ACC112 (cell line): ENCODE data around the gene PPP1R36.

Source experiments
- H2AFZ ChIP-seq: fragments of 200-600 bp; sonication (generic); one replicate; pipeline ENCODE4 v1.6.0; 2017; ENCODE audit warnings: antibody characterized with exemption, low read length; ENCODE audit not compliant: unreplicated experiment
- H3K27ac ChIP-seq: fragments of 200-600 bp; sonication (generic); 2 replicates; pipeline ENCODE4 v1.5.1; 2014; ENCODE audit warnings: low read depth, mild to moderate bottlenecking, antibody characterized with exemption, low read length, moderate library complexity
- H3K27me3 ChIP-seq: fragments of 200-600 bp; sonication (generic); 2 replicates; pipeline ENCODE4 v1.6.1; 2014; ENCODE audit warnings: mild to moderate bottlenecking, antibody characterized with exemption, low read length, moderate library complexity, mixed read lengths; ENCODE audit not compliant: insufficient read depth
- H3K36me3 ChIP-seq: fragments of 200-600 bp; sonication (generic); 2 replicates; pipeline ENCODE4 v1.6.1; 2016; ENCODE audit warnings: mild to moderate bottlenecking, antibody characterized with exemption, low read length, moderate library complexity, mixed read lengths; ENCODE audit not compliant: insufficient read depth
- H3K4me1 ChIP-seq: fragments of 200-600 bp; sonication (generic); one replicate; pipeline ENCODE4 v1.6.1; 2016; ENCODE audit warnings: low read length, mixed read lengths; ENCODE audit not compliant: insufficient read depth, unreplicated experiment, control insufficient read depth
- H3K4me3 ChIP-seq: fragments of 200-600 bp; sonication (generic); 2 replicates; pipeline ENCODE4 v1.5.1; 2014; ENCODE audit warnings: mild to moderate bottlenecking, low read depth, low read length
- H3K79me2 ChIP-seq: fragments of 200-600 bp; sonication (generic); one replicate; pipeline ENCODE4 v1.6.0; 2016; ENCODE audit warnings: low read length; ENCODE audit not compliant: control insufficient read depth, unreplicated experiment, insufficient read depth

The PPP1R36 gene

GRCh38 chr14:64549791-64550620 is at the start of gene PPP1R36:
Gene PPP1R36 (plus strand): TSS chr14:64549961. CDS start chr14:64549998, 37 bp downstream.
- no peaks in the 10 kb centered on the region for H3K4me1 ChIP-seq
- H3K79me2 ChIP-seq, result no peaks in the 10 kb centered on the region
- no peak within 1 kb of the TSS for H3K27ac ChIP-seq
- peaks cover 36% of the 10 kb centered on the region for H3K27me3 ChIP-seq
- H3K4me3 ChIP-seq, result peak within 1 kb of the TSS; percentile 61
- H3K36me3 ChIP-seq, result no peaks in the 10 kb centered on the region
- H2AFZ ChIP-seq, result peak within 1 kb of the TSS; percentile 48

GRCh38 chr14:64500088-64500487 is 49.7 kb upstream of the PPP1R36 start:
- peaks cover 46% of the 10 kb centered on the region for H3K79me2 ChIP-seq
- peaks cover 8% of the 10 kb centered on the region; the same call in 1 of the 2 replicates for H3K36me3 ChIP-seq
- peaks cover 26% of the 10 kb centered on the region for H3K4me1 ChIP-seq
- no peaks in the 10 kb centered on the region for H3K27me3 ChIP-seq
- H3K27ac ChIP-seq, result peak overlapping the region; percentile 9; the same call in 1 of the 2 replicates
- H2AFZ ChIP-seq, result no peak overlapping the region
- H3K4me3 ChIP-seq, result peak overlapping the region; percentile 27; the same call in 1 of the 2 replicates

GRCh38 chr14:64501411-64502171 is 48.2 kb upstream of the PPP1R36 start:
- peak overlapping the region; percentile 84 for H3K4me3 ChIP-seq
- peaks cover 5% of the 10 kb centered on the region; the same call in 1 of the 2 replicates for H3K36me3 ChIP-seq
- H3K79me2 ChIP-seq, result peaks cover 59% of the 10 kb centered on the region
- peaks cover 29% of the 10 kb centered on the region for H3K4me1 ChIP-seq
- H2AFZ ChIP-seq, result peak overlapping the region; percentile 71
- H3K27me3 ChIP-seq, result no peaks in the 10 kb centered on the region
- H3K27ac ChIP-seq, result peak overlapping the region; percentile 98

GRCh38 chr14:64502456-64502855 is 47.3 kb upstream of the PPP1R36 start:
- Histone ChIP-seq H3K27me3 (no peaks in the 10 kb centered on the region), H3K4me1 (peaks cover 38% of the 10 kb centered on the region), H3K79me2 (peaks cover 65% of the 10 kb centered on the region), H3K27ac (peak overlapping the region; percentile 98), H3K4me3 (peak overlapping the region; percentile 84), H3K36me3 (peaks cover 4% of the 10 kb centered on the region; the same call in 1 of the 2 replicates), H2AFZ (peak overlapping the region; percentile 85)

GRCh38 chr14:64502887-64503433 is 46.8 kb upstream of the PPP1R36 start:
- H3K36me3 ChIP-seq, result no peaks in the 10 kb centered on the region; the same call in 1 of the 2 replicates
- peaks cover 43% of the 10 kb centered on the region for H3K4me1 ChIP-seq
- peak overlapping the region; percentile 98 for H3K27ac ChIP-seq
- peak overlapping the region; percentile 84 for H3K4me3 ChIP-seq
- H2AFZ ChIP-seq, result peak overlapping the region; percentile 85
- peaks cover 67% of the 10 kb centered on the region for H3K79me2 ChIP-seq
- H3K27me3 ChIP-seq, result no peaks in the 10 kb centered on the region

- peak within 1 kb of the TSS; percentile 98 for H3K27ac ChIP-seq
- peak within 1 kb of the TSS; percentile 85 for H2AFZ ChIP-seq
- no peaks in the 10 kb centered on the region; the same call in 1 of the 2 replicates for H3K36me3 ChIP-seq
- H3K27me3 ChIP-seq, result no peaks in the 10 kb centered on the region
- peaks cover 73% of the 10 kb centered on the region for H3K79me2 ChIP-seq
- peaks cover 50% of the 10 kb centered on the region for H3K4me1 ChIP-seq
- H3K4me3 ChIP-seq, result peak within 1 kb of the TSS; percentile 84
Observed at GRCh38 chr14:64503434-64504309, 46.1 kb upstream of the PPP1R36 start, which contains the start of gene ZBTB25. Gene ZBTB25 (minus strand): TSS chr14:64503838. CDS start chr14:64490533, 13,305 bp downstream.

GRCh38 chr14:64504310-64504896 is 45.4 kb upstream of the PPP1R36 start, which contains the start of gene ZBTB1:
Gene ZBTB1 (plus strand): TSS chr14:64504770. CDS start chr14:64521505, 16,735 bp downstream.
- Histone ChIP-seq H3K4me3 (peak within 1 kb of the TSS; percentile 84), H3K27me3 (no peaks in the 10 kb centered on the region), H3K4me1 (peaks cover 57% of the 10 kb centered on the region), H3K36me3 (no peaks in the 10 kb centered on the region), H2AFZ (peak within 1 kb of the TSS; percentile 81), H3K27ac (peak within 1 kb of the TSS; percentile 98), H3K79me2 (peaks cover 74% of the 10 kb centered on the region)

GRCh38 chr14:64504897-64505794 is 44.6 kb upstream of the PPP1R36 start:
- Histone ChIP-seq H3K4me1 (peaks cover 53% of the 10 kb centered on the region), H3K27me3 (no peaks in the 10 kb centered on the region), H3K79me2 (peaks cover 73% of the 10 kb centered on the region), H3K27ac (peak overlapping the region; percentile 98), H3K4me3 (peak overlapping the region; percentile 84), H3K36me3 (no peaks in the 10 kb centered on the region), H2AFZ (peak overlapping the region; percentile 57)

GRCh38 chr14:64506721-64507120 is 43.0 kb upstream of the PPP1R36 start:
- peaks cover 53% of the 10 kb centered on the region for H3K4me1 ChIP-seq
- peak overlapping the region; percentile 6; the same call in 1 of the 2 replicates for H3K27ac ChIP-seq
- H3K79me2 ChIP-seq, result peaks cover 76% of the 10 kb centered on the region
- no peak overlapping the region for H2AFZ ChIP-seq
- H3K4me3 ChIP-seq, result peak overlapping the region; percentile 84
- H3K27me3 ChIP-seq, result no peaks in the 10 kb centered on the region
- H3K36me3 ChIP-seq, result no peaks in the 10 kb centered on the region
